Kidney glomerular epithelial cell (primary cell): Measurements from ENCODE around the gene CDH4.

Experiments
- DNase-seq: peaks from one replicate; lab custom pipeline; 2025; lab: John Stamatoyannopoulos, UW

Gene CDH4

GRCh38 chr20:61357119-61357518 lies 105.1 kb downstream of the CDH4 start:
- DNase-seq, result no peak

- no peak for DNase-seq
These were observed 107.2 kb downstream of the CDH4 start for GRCh38 chr20:61359254-61359653.

DNA sequence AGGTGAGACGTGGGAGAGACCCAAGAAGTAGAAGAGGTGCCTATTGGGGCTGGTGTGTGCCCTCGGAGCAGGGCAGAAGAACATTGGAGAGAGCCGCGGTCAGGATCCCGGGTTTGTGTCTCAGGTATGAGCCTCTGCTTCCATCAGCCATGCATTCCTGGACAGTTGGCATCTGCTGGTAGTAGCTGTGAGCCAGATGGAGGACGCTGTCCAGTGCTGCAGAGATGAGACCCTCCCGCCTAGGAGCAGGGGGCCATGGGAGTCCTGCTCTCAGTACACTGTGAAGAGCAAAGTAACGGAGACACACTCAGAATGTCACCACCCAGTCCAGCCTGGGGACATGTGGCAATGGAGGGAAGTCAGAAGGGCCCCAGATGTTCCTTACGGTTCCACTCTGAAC lies 108.2 kb downstream of the CDH4 start:
- DNase-seq, result no peak

- DNase-seq, result no peak
These were observed 108.9 kb downstream of the CDH4 start for GRCh38 chr20:61360940-61361339.

- DNase-seq, result no peak
These were observed 109.4 kb downstream of the CDH4 start for GRCh38 chr20:61361501-61361900.

- no peak for DNase-seq
These were observed 112.1 kb downstream of the CDH4 start for GRCh38 chr20:61364147-61364546.

DNA sequence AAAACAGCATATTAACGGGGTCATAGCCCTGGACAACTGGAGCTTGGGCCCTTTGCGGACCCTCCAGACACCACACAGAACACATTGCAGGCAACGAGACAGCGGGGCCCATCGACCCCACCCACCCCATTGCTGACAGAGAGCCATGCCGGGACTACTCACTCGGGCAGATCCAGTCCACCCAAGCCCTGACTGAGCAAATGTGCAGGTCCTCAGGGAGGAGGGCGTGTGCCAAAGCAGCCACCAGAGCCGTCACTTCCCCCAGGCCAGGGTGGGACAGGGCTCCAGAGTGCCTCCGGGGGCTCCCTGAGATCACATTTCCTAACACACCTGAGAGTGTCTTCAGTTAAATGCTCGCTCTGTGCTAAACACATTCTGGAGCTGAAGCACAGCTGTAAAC lies 114.9 kb downstream of the CDH4 start:
- no peak for DNase-seq

DNA sequence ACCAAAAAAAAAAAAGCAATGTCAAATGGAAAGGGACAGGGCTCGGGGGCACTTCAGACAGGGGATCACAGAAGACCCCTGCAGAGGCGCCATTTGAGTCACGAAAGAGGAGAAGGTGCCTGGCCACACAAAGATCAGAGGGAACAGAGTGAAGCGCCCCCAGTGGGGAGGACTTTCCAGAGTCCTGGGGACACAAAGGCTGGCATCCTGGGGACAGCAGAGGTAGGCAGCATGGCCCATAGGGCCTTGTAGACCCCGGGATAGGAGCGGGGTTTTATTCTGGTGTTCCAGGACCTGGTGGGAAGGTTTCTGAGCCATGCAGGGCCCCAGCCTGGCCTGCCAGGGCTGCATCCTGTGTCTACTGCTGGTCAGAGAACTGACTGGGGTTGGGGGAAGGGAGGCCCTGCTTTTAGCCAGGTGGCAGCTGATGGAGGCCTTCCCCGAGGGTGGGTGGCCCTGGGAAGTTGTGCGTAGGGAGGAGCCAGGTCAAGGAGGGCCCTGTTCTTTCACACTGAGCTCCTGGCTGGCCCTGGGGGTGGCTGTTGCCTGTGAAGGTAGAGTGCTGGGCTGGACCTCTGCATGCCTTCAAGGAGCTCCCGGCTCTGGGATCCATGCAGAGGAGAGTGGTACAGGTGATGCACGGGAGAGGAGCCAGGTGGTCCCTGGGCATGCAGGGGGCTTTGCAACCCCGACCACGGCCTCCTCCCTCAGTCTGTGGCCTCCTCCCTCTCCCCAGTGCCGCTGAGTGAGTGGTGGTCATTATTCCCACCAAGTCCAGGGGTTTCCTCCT lies 117.9 kb downstream of the CDH4 start:
- no peak for DNase-seq

- DNase-seq, result no peak
These were observed 118.8 kb downstream of the CDH4 start for GRCh38 chr20:61370841-61371303.

DNA sequence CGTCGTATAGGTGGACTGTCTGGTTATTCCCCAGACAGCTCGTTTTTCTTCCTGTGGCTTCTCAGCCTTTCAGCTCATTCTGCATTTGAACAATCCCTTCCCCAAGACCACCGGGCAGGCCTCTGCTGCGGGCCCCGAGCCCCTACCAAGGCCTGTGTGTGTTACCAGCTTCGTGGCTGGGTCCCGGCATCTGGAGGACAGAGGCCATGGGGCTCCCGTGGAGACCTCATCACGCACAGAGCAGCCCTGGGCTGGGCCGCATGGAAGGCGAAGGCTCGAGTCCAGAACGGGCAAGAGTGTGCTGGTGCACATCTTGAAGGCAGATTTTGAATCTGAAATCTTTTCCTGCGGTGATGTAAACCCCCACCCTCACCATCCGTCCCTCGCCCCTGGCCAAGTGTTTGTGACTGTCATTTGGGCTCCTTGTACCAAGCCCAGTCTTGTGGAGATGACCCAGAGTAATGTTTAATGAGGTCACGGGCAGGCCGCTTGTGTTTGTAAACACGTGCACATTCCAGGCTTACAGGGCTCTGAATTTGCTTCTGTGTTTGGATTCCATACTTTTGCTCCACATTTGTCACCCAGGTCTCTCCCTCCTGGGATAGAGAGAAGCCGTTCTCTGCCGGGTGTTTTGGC lies 119.6 kb downstream of the CDH4 start:
- no peak for DNase-seq

DNA sequence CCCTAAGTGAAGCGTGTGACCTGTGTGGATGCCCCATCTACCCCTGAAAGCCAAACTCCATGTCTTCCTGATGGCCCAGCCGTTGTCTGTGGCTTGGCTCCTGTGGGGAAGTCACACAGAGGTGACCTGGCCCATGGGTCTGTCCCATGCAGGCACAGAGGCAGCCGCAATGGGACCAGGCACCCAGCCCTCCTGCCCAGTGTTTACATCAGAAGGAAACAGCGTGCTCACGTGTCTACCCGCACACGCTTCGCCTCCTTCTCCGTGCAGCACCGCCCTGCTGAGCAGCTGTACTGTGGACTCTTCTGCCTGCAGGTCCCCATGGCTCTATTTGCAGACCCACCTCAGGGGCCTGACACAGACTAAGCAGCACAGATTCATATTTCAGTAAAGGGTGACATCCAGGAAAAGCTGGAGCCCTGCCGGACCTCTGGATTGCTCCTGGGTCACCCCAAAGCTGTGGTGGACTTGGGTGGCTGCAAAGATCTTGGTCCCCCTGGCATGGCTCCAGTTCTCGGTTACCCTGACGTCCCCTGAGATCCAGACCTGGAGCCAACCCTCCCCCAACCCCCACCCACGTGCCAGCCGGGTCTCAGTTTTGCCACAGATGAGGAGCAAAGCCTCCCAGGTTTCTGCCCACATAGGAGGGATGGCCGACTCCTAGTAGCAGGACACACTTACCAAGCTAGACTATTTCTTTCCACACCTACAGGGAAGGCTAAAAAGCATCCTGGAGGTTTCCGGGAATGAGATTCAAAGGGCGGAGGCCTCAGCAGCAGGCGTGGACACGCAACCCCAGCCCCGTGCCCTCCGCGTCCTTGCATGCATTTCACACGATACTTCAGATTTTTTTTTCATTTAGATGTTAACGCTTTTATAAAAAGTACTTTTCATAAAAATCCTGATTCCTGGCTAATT lies 120.3 kb downstream of the CDH4 start:
- DNase-seq, result no peak

- no peak for DNase-seq
These were observed 121.0 kb downstream of the CDH4 start for GRCh38 chr20:61373055-61373399.

DNA sequence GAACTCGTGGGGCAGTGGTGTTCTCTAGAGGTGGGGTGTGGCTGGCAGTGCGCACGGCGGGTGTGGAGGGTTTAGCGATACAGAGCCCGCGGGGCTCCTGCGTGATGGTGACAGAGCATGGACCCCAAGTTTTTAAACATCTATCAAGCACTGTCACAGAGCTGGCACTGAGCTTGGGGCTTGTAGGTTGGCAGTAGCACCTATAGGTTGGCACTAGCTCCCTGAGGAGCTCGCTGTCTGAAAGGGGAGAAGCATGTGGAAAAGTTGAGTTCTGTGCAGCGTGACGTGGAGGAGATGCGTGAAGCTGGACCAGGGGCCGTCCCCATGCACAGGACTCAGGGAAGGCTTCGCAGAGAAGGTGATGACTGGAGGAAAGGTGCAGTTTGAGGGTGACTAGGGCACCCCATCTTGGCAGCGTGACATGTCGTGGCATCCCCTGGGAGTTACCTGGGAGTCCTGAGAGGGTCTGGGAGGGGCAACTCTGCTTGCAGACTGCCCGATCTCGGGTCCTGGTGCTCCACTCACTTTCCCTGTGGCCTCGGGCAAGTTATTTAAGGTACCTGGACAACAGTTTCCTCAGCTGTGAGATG lies 122.0 kb downstream of the CDH4 start:
- no peak for DNase-seq

GRCh38 chr20:61376541-61377240 lies 124.6 kb downstream of the CDH4 start:
- DNase-seq, result no peak

- DNase-seq, result no peak
These were observed 126.8 kb downstream of the CDH4 start for GRCh38 chr20:61378694-61379355.

DNA sequence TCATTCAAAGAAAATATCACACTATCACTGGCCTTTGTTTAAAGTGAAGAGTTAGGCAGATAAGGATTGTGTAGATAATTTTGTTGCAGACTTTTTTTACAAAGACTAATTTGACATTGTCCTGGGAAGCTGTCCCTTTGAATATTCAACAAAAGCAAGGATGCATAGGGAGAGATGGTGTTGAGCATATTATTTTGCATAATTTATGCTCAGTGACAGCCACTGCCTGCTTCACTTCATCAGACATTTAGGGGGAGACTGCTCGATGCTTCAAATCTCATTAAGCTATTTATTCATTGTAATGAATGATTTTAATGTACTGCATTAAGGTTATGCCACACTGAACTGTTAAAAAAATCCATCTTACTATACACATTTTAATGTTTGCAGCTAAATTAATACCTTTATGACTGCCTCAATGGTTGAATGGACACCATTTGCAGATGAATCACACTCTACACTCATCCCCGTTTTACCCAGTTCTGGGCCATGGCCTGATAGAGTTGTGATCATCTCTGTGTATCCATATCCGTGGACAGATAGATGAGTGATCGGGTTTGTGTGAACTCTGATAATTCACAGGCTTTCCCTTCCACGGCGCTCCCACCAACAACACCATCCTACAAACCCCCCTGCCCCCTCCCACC lies 128.0 kb downstream of the CDH4 start:
- no peak for DNase-seq

DNA sequence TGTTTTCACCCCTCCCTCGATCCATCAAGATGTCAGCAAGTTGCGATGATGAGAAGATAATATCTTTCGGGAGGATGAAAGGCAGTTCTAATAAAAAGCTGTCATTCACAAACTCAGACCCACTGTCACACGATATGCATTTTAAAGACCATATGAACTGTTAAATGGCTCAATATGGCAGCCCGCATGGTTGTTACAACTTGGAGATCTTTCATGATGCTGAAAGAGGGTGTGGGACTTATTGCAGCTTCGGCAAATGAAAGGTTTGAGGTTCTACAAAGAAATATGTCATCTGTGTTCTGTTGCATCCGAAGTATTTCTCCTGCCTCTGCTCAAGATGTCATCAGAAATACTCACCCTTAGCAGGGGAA lies 128.5 kb downstream of the CDH4 start:
- no peak for DNase-seq

DNA sequence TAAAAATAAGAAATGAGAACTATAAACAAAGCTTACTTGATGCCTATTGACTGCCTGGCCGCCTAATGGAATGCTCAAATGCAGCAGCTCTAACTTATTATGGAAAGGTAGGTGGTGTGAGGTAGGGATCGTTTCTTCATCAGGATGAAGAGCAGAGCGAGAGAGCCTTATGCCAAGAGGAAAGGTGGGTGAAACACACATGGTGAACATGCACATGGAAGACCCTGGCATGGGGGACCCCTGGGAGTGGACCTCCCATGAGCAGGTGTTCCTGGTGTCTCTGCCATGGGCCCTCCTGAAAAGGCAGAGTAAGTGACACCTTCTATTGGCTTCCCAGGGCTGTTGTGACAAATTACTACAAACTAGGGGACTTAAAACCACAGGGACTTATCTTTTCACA lies 130.1 kb downstream of the CDH4 start:
- no peak for DNase-seq

GRCh38 chr20:61385296-61385695 lies 133.2 kb downstream of the CDH4 start:
- DNase-seq, result no peak

- no peak for DNase-seq
These were observed 133.7 kb downstream of the CDH4 start for GRCh38 chr20:61385731-61386130.
